Measurements from ENCODE around the gene UQCC3. TPM values are rescaled to one million over a fixed set of nuclear protein-coding genes. Genes with fewer than 3 reads are reported as not detected.

Gene UQCC3
- total and polyA plus RNA-seq, 9 of the 15 experiments (the other 6 are each of a cell fraction or from before 2014, with no cell fraction given), result 3.3 to 44.3 (median 8.0) TPM

DNA sequence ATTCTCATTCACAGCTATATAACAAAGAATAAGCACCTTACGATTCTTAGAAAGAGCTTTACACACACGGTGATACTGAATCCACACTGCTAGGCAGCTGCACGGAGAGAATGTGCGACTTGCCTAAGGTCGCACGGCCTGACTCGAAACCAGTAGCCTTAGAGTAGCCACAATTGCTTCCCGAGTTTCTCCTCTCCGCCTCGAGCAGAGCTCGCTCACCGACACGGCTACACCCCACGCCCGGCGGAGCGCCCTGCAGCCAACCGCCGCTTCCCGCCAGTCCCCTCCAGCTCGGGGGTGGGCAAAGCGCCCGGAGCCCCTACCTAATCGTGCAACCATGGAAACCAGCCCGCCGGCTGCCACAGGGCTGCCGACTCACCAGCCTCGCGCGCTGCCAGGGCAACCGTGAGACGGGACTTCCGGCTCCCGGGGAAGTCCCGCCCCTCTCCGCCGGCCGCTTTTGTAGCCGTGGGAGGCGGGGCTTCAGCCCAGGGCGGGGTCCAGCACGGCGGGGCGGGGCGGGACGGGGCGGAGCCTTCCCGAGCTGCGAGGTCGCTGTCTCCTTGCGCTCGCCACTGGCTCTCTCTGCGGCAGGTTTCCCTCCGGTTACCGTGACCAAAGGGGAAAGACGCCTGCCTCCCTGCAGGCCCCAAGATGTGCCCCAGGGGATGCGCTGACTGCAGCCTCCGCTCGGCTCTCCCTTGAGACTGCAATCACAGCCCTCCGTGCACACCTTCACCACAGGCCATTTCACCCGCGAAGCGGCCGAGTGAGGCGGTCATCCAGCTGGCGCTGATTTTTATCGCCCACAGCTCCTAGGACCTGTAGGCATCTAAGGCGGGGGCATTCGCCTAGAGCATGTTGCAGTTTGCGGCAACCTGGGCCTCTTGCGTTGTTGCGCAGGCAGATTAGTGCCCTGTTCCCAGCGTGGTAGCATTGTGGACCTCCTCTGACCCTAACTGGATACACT is 34.7 kb downstream of the UQCC3 start (continued):
- TF ChIP-seq, protein P1, sequence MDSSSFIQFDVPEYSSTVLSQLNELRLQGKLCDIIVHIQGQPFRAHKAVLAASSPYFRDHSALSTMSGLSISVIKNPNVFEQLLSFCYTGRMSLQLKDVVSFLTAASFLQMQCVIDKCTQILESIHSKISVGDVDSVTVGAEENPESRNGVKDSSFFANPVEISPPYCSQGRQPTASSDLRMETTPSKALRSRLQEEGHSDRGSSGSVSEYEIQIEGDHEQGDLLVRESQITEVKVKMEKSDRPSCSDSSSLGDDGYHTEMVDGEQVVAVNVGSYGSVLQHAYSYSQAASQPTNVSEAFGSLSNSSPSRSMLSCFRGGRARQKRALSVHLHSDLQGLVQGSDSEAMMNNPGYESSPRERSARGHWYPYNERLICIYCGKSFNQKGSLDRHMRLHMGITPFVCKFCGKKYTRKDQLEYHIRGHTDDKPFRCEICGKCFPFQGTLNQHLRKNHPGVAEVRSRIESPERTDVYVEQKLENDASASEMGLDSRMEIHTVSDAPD (CRISPR knock-in tag; IDR thresholded peaks at IDR 0.05), result no peak
- TF ChIP-seq ZNF134 (CRISPR knock-in tag; conservative IDR thresholded peaks at IDR 0.05) (no peak), TFAM (CRISPR knock-in tag; conservative IDR thresholded peaks at IDR 0.05) (no peak), MTA3 (IDR thresholded peaks at IDR 0.05; ENCODE audit: borderline replicate concordance) (peak; percentile 81), SRSF9 (IDR thresholded peaks at IDR 0.05; ENCODE audit: borderline replicate concordance, low read depth, low read length) (no peak), TAF9B (IDR thresholded peaks at IDR 0.05; ENCODE audit: partially characterized antibody) (no peak), ZNF778 (CRISPR knock-in tag; IDR thresholded peaks at IDR 0.05) (no peak), ZFP1 (CRISPR knock-in tag; IDR thresholded peaks at IDR 0.05) (no peak), ZNF12 (CRISPR knock-in tag; IDR thresholded peaks at IDR 0.05) (no peak), BRD4 (IDR thresholded peaks at IDR 0.05) (no peak), ZNF175 (CRISPR knock-in tag; IDR thresholded peaks at IDR 0.05; ENCODE audit: low read depth) (no peak), DDX20 (tag; IDR thresholded peaks at IDR 0.05; ENCODE audit: low read depth) (no peak), U2AF2 (optimal IDR thresholded peaks at IDR 0.05; ENCODE audit: low read depth, low read length) (no peak)
- TF ChIP-seq, protein P2, sequence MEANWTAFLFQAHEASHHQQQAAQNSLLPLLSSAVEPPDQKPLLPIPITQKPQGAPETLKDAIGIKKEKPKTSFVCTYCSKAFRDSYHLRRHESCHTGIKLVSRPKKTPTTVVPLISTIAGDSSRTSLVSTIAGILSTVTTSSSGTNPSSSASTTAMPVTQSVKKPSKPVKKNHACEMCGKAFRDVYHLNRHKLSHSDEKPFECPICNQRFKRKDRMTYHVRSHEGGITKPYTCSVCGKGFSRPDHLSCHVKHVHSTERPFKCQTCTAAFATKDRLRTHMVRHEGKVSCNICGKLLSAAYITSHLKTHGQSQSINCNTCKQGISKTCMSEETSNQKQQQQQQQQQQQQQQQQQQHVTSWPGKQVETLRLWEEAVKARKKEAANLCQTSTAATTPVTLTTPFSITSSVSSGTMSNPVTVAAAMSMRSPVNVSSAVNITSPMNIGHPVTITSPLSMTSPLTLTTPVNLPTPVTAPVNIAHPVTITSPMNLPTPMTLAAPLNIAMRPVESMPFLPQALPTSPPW (CRISPR knock-in tag; IDR thresholded peaks at IDR 0.05), result peak; percentile 64
- TF ChIP-seq, protein P3, sequence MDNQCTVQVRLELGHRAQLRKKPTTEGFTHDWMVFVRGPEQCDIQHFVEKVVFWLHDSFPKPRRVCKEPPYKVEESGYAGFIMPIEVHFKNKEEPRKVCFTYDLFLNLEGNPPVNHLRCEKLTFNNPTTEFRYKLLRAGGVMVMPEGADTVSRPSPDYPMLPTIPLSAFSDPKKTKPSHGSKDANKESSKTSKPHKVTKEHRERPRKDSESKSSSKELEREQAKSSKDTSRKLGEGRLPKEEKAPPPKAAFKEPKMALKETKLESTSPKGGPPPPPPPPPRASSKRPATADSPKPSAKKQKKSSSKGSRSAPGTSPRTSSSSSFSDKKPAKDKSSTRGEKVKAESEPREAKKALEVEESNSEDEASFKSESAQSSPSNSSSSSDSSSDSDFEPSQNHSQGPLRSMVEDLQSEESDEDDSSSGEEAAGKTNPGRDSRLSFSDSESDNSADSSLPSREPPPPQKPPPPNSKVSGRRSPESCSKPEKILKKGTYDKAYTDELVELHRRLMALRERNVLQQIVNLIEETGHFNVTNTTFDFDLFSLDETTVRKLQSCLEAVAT (IDR thresholded peaks at IDR 0.05), result no peak
- TF ChIP-seq, protein P4, sequence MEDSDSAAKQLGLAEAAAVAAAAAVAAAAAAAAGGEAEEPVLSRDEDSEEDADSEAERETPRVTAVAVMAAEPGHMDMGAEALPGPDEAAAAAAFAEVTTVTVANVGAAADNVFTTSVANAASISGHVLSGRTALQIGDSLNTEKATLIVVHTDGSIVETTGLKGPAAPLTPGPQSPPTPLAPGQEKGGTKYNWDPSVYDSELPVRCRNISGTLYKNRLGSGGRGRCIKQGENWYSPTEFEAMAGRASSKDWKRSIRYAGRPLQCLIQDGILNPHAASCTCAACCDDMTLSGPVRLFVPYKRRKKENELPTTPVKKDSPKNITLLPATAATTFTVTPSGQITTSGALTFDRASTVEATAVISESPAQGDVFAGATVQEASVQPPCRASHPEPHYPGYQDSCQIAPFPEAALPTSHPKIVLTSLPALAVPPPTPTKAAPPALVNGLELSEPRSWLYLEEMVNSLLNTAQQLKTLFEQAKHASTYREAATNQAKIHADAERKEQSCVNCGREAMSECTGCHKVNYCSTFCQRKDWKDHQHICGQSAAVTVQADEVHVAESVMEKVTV (CRISPR knock-in tag; IDR thresholded peaks at IDR 0.05), result peak; percentile 30; the same call in 1 of the 2 replicates
- TF ChIP-seq, protein P5, sequence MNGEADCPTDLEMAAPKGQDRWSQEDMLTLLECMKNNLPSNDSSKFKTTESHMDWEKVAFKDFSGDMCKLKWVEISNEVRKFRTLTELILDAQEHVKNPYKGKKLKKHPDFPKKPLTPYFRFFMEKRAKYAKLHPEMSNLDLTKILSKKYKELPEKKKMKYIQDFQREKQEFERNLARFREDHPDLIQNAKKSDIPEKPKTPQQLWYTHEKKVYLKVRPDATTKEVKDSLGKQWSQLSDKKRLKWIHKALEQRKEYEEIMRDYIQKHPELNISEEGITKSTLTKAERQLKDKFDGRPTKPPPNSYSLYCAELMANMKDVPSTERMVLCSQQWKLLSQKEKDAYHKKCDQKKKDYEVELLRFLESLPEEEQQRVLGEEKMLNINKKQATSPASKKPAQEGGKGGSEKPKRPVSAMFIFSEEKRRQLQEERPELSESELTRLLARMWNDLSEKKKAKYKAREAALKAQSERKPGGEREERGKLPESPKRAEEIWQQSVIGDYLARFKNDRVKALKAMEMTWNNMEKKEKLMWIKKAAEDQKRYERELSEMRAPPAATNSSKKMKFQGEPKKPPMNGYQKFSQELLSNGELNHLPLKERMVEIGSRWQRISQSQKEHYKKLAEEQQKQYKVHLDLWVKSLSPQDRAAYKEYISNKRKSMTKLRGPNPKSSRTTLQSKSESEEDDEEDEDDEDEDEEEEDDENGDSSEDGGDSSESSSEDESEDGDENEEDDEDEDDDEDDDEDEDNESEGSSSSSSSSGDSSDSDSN (IDR thresholded peaks at IDR 0.05; ENCODE audit: borderline replicate concordance in 1 of 2, low read depth in 2 of 2, low read length in 2 of 2), result no peak
